Stomach (tissue), 4 donors: ENCODE data around the gene PTGFRN.

Experiments used
- CTCF ChIP-seq, 7 experiments: fragments of 450-650 bp in 4 of 7; fragments of 200-600 bp in 3 of 7; sonication (generic) in 3 of 7; IDR thresholded peaks; one replicate each; pipeline ENCODE4 v1.5.1; 2016 to 2019; ENCODE audit warnings: antibody characterized with exemption in 7 of 7, control low read depth in 2 of 7, mild to moderate bottlenecking in 1 of 7
- POLR2A ChIP-seq, 4 donors: fragments of 450-650 bp; IDR thresholded peaks; one replicate each; pipeline ENCODE4 v1.6.1; 2016; ENCODE audit warnings: antibody characterized with exemption in 4 of 4, control low read depth in 2 of 4, mild to moderate bottlenecking in 1 of 4, moderate library complexity in 1 of 4
- POLR2AphosphoS5 ChIP-seq, 3 donors: sonication (generic); formaldehyde crosslinking; IDR thresholded peaks; one replicate each; pipeline ENCODE4 v1.6.1; 2016; ENCODE audit warnings: antibody characterized with exemption in 3 of 3

GRCh38 chr1:116870300-116870699 lies 39.4 kb upstream of the PTGFRN start:
- TF ChIP-seq CTCF (IDR thresholded peaks at IDR 0.05): no peak
- no peak for TF ChIP-seq POLR2A (IDR thresholded peaks at IDR 0.05)
- no peak for TF ChIP-seq POLR2AphosphoS5 (IDR thresholded peaks at IDR 0.05)
